HG03354 (cell line): ENCODE measurements around the gene SIGLECL1.

Source experiments
- ATAC-seq: cut with Tn5 transposase; IDR thresholded peaks from one replicate; pipeline ENCODE4 v1.9.1; 2021; ENCODE audit warnings: mild to moderate bottlenecking; ENCODE audit not compliant: unreplicated experiment, poor library complexity, severe bottlenecking

Gene SIGLECL1

GRCh38 chr19:51251468-51251820 lies 564 bp downstream of the SIGLECL1 start:
- ATAC-seq, result no peak

GRCh38 chr19:51252306-51253079 lies 1.6 kb downstream of the SIGLECL1 start:
- ATAC-seq, result no peak

GRCh38 chr19:51253088-51253806 lies 2.4 kb downstream of the SIGLECL1 start:
- no peak for ATAC-seq

GRCh38 chr19:51256155-51256625 lies 5.3 kb downstream of the SIGLECL1 start:
- ATAC-seq, result no peak

- no peak for ATAC-seq
These were observed 6.6 kb downstream of the SIGLECL1 start for GRCh38 chr19:51257471-51257870.

GRCh38 chr19:51258165-51259160 lies 7.6 kb downstream of the SIGLECL1 start:
- no peak for ATAC-seq

GRCh38 chr19:51259348-51260245 lies 8.7 kb downstream of the SIGLECL1 start:
- no peak for ATAC-seq

GRCh38 chr19:51263808-51264207 lies 12.9 kb downstream of the SIGLECL1 start:
- ATAC-seq, result no peak

- ATAC-seq, result no peak
These were observed 20.2 kb downstream of the SIGLECL1 start for GRCh38 chr19:51271067-51271466.

GRCh38 chr19:51272183-51272810 lies 21.4 kb downstream of the SIGLECL1 start:
- no peak for ATAC-seq

GRCh38 chr19:51274049-51274770 lies 23.3 kb downstream of the SIGLECL1 start:
- ATAC-seq, result no peak

- ATAC-seq, result no peak
These were observed 26.2 kb downstream of the SIGLECL1 start for GRCh38 chr19:51277112-51277511.

GRCh38 chr19:51282335-51282734 lies 31.5 kb downstream of the SIGLECL1 start:
- ATAC-seq, result no peak

- ATAC-seq, result no peak
These were observed 34.8 kb downstream of the SIGLECL1 start for GRCh38 chr19:51285682-51286081.

GRCh38 chr19:51289635-51290034 lies 38.8 kb downstream of the SIGLECL1 start:
- ATAC-seq, result no peak

GRCh38 chr19:51292971-51293370 lies 42.1 kb downstream of the SIGLECL1 start:
- ATAC-seq, result no peak

- no peak for ATAC-seq
These were observed 42.8 kb downstream of the SIGLECL1 start for GRCh38 chr19:51293571-51294210.
